GM18868 (cell line): ENCODE data around the gene HIGD1C.
"Not testable (repeated sequence)": the region's sequence is repeated elsewhere in the genome, so short reads cannot be mapped to it uniquely, and the experiment has no call there.

Source experiments
- ATAC-seq: cut with Tn5 transposase; IDR thresholded peaks from one replicate; pipeline ENCODE4 v1.9.1; 2021; ENCODE audit warnings: mild to moderate bottlenecking, moderate library complexity; ENCODE audit not compliant: unreplicated experiment

HIGD1C gene

GRCh38 chr12:50952510-50952909 lies at the start of gene HIGD1C:
TSS of gene HIGD1C (plus strand) at chr12:50952544. CDS start at chr12:50953999, 1,455 bp downstream.
- ATAC-seq = no peak

- not testable (repeated sequence) for ATAC-seq
Measured at GRCh38 chr12:50908479-50908878, 43.9 kb upstream of the HIGD1C start.

- ATAC-seq = not testable (repeated sequence)
Measured at GRCh38 chr12:50912361-50912760, 40.0 kb upstream of the HIGD1C start.

- ATAC-seq = no peak
Measured at GRCh38 chr12:50913224-50913623, 39.1 kb upstream of the HIGD1C start.

GRCh38 chr12:50914872-50915484 lies 37.4 kb upstream of the HIGD1C start:
- ATAC-seq = no peak

GRCh38 chr12:50916292-50916691 lies 36.1 kb upstream of the HIGD1C start:
- ATAC-seq = no peak

- ATAC-seq = no peak
Measured at GRCh38 chr12:50918584-50919316, 33.6 kb upstream of the HIGD1C start.

GRCh38 chr12:50922820-50923219 lies 29.5 kb upstream of the HIGD1C start:
- no peak for ATAC-seq

GRCh38 chr12:50923361-50924130 lies 28.8 kb upstream of the HIGD1C start:
- ATAC-seq = no peak

GRCh38 chr12:50924131-50924438 lies 28.3 kb upstream of the HIGD1C start:
- ATAC-seq = peak; percentile 24

- ATAC-seq = peak; percentile 92
Measured at GRCh38 chr12:50924439-50925341, 27.7 kb upstream of the HIGD1C start.

GRCh38 chr12:50925342-50925651 lies 27.0 kb upstream of the HIGD1C start:
- no peak for ATAC-seq

GRCh38 chr12:50925920-50926319 lies 26.4 kb upstream of the HIGD1C start:
- ATAC-seq = no peak

GRCh38 chr12:50926415-50926814 lies 25.9 kb upstream of the HIGD1C start:
- ATAC-seq = no peak

- ATAC-seq = not testable (repeated sequence)
Measured at GRCh38 chr12:50926932-50927331, 25.4 kb upstream of the HIGD1C start.

- ATAC-seq = no peak
Measured at GRCh38 chr12:50927356-50927755, 25.0 kb upstream of the HIGD1C start.

- no peak for ATAC-seq
Measured at GRCh38 chr12:50927766-50928224, 24.5 kb upstream of the HIGD1C start.

- ATAC-seq = no peak
Measured at GRCh38 chr12:50928392-50928791, 24.0 kb upstream of the HIGD1C start.

GRCh38 chr12:50929831-50930230 lies 22.5 kb upstream of the HIGD1C start:
- no peak for ATAC-seq

GRCh38 chr12:50930477-50930876 lies 21.9 kb upstream of the HIGD1C start:
- ATAC-seq = not testable (repeated sequence)

- no peak for ATAC-seq
Measured at GRCh38 chr12:50932787-50933280, 19.5 kb upstream of the HIGD1C start.
